H9 (cell line): ENCODE results near the gene TEKT4. TPM values are rescaled to one million over a fixed set of nuclear protein-coding genes. Genes with fewer than 3 reads are reported as not detected.
"Not testable (repeated sequence)": the region's sequence is repeated elsewhere in the genome, so short reads cannot be mapped to it uniquely, and the experiment has no call there.

Experiments used
- DNase-seq: peaks from one replicate; pipeline ENCODE4 v3.0.0-alpha.2; 2017
- H2AFZ ChIP-seq: one replicate; pipeline ENCODE4 v1.6.1; 2013; ENCODE audit warnings: mild to moderate bottlenecking, low read length, control low read depth, moderate library complexity
- H2AK5ac ChIP-seq: 2 replicates; pipeline ENCODE4 v1.6.1; 2013; ENCODE audit warnings: low read length, control low read depth, mixed read lengths; ENCODE audit not compliant: insufficient read length
- H2BK120ac ChIP-seq: one replicate; pipeline ENCODE4 v1.6.1; 2013; ENCODE audit warnings: low read depth, mild to moderate bottlenecking, low read length, control low read depth, inconsistent platforms; ENCODE audit not compliant: poor library complexity, severe bottlenecking
- H2BK12ac ChIP-seq: 2 replicates; pipeline ENCODE4 v1.6.1; 2013; ENCODE audit warnings: low read length, control low read depth, mixed read lengths, low read depth; ENCODE audit not compliant: insufficient read length
- H2BK15ac ChIP-seq: 2 replicates; pipeline ENCODE4 v1.6.1; 2013; ENCODE audit warnings: low read depth, low read length, control low read depth
- H2BK20ac ChIP-seq: one replicate; pipeline ENCODE4 v1.6.1; 2013; ENCODE audit warnings: low read depth, mild to moderate bottlenecking, low read length, control low read depth, inconsistent platforms; ENCODE audit not compliant: poor library complexity, severe bottlenecking
- H2BK5ac ChIP-seq: 2 replicates; pipeline ENCODE4 v1.6.1; 2013; ENCODE audit warnings: low read length, control low read depth, mixed read lengths; ENCODE audit not compliant: insufficient read length
- H3K14ac ChIP-seq: 2 replicates; pipeline ENCODE4 v1.6.1; 2013; ENCODE audit warnings: low read length, control low read depth; ENCODE audit not compliant: insufficient read depth
- H3K18ac ChIP-seq: 2 replicates; pipeline ENCODE4 v1.6.1; 2013; ENCODE audit warnings: low read depth, mild to moderate bottlenecking, mixed read lengths, low read length, control low read depth; ENCODE audit not compliant: insufficient read length
- H3K23ac ChIP-seq: 2 replicates; pipeline ENCODE4 v1.6.1; 2013; ENCODE audit warnings: low read length, control low read depth, mixed read lengths, low read depth; ENCODE audit not compliant: insufficient read length
- H3K23me2 ChIP-seq: 2 replicates; pipeline ENCODE4 v1.6.1; 2013; ENCODE audit warnings: low read depth, mild to moderate bottlenecking, mixed read lengths, low read length, control low read depth; ENCODE audit not compliant: insufficient read length, poor library complexity, severe bottlenecking
- H3K27ac ChIP-seq: 2 replicates; pipeline ENCODE4 v1.5.1; 2013; ENCODE audit warnings: low read length, control low read depth, mixed read lengths, low read depth; ENCODE audit not compliant: insufficient read length
- H3K27me3 ChIP-seq: 2 replicates; pipeline ENCODE4 v1.6.1; 2013; ENCODE audit warnings: low read length, control low read depth, inconsistent platforms; ENCODE audit not compliant: insufficient read depth
- H3K4ac ChIP-seq: 2 replicates; pipeline ENCODE4 v1.6.1; 2013; ENCODE audit warnings: low read depth, mild to moderate bottlenecking, control low read depth, inconsistent platforms, low read length, moderate library complexity
- H3K4me1 ChIP-seq: 2 replicates; pipeline ENCODE4 v1.6.1; 2013; ENCODE audit warnings: low read length, control low read depth, inconsistent platforms; ENCODE audit not compliant: insufficient read depth
- H3K4me2 ChIP-seq: 2 replicates; pipeline ENCODE4 v1.6.1; 2013; ENCODE audit warnings: low read length, control low read depth, mixed read lengths; ENCODE audit not compliant: insufficient read length, insufficient read depth
- H3K56ac ChIP-seq: 2 replicates; pipeline ENCODE4 v1.6.1; 2013; ENCODE audit warnings: low read depth, mild to moderate bottlenecking, mixed read lengths, low read length, control low read depth; ENCODE audit not compliant: insufficient read length
- H3K79me1 ChIP-seq: 2 replicates; pipeline ENCODE4 v1.6.1; 2013; ENCODE audit warnings: low read depth, mild to moderate bottlenecking, moderate library complexity, low read length, control low read depth, inconsistent platforms; ENCODE audit not compliant: insufficient read depth, poor library complexity, severe bottlenecking
- H3K79me2 ChIP-seq: 2 replicates; pipeline ENCODE4 v1.6.1; 2013; ENCODE audit warnings: low read length, control low read depth, inconsistent platforms; ENCODE audit not compliant: insufficient read depth
- H3K9ac ChIP-seq: 2 replicates; pipeline ENCODE4 v1.6.1; 2013; ENCODE audit warnings: low read length, control low read depth, mixed read lengths; ENCODE audit not compliant: insufficient read length; ENCODE audit errors: extremely low read depth
- H3K9me3 ChIP-seq: one replicate; pipeline ENCODE4 v1.6.1; 2013; ENCODE audit warnings: low read depth, low read length, inconsistent platforms; ENCODE audit not compliant: control insufficient read depth
- H3T11ph ChIP-seq: one replicate; pipeline ENCODE4 v1.6.1; 2013; ENCODE audit warnings: mild to moderate bottlenecking, low read length, control low read depth, inconsistent platforms
- H4K20me1 ChIP-seq: one replicate; pipeline ENCODE4 v1.6.1; 2013; ENCODE audit not compliant: control insufficient read depth, insufficient read length, insufficient read depth
- H4K5ac ChIP-seq: 2 replicates; pipeline ENCODE4 v1.6.1; 2013; ENCODE audit warnings: low read depth, mild to moderate bottlenecking, mixed read lengths, low read length, control low read depth; ENCODE audit not compliant: insufficient read length
- H4K8ac ChIP-seq: replicated peaks from 2 replicates; pipeline ENCODE4 v1.6.1; 2013; ENCODE audit warnings: low read length, control low read depth, mixed read lengths, low read depth; ENCODE audit not compliant: insufficient read length
- H4K91ac ChIP-seq: 2 replicates; pipeline ENCODE4 v1.6.1; 2013; ENCODE audit warnings: low read depth, mild to moderate bottlenecking, moderate library complexity, mixed read lengths, low read length, control low read depth; ENCODE audit not compliant: insufficient read length
- H3K27ac Mint-ChIP-seq, 3 experiments: 2 replicates in 2 of 3; 3 replicates in 1 of 3; pipeline ENCODE4 v1.8.0; 2020 to 2021; ENCODE audit warnings: mixed read lengths in 3 of 3, mild to moderate bottlenecking in 1 of 3, moderate library complexity in 1 of 3
- H3K27me3 Mint-ChIP-seq: 2 replicates; pipeline ENCODE4 v1.8.0; 2021; ENCODE audit warnings: low read depth, mild to moderate bottlenecking, moderate library complexity, mixed read lengths
- H3K36me3 Mint-ChIP-seq, 3 experiments: 2 replicates in 2 of 3; 3 replicates in 1 of 3; pipeline ENCODE4 v1.8.0; 2020 to 2021; ENCODE audit warnings: low read depth in 3 of 3, mixed read lengths in 3 of 3; ENCODE audit not compliant: insufficient read depth in 1 of 3
- H3K4me1 Mint-ChIP-seq, 2 experiments: 2 replicates each; pipeline ENCODE4 v1.8.0; 2020; ENCODE audit warnings: mixed read lengths in 2 of 2
- H3K4me3 Mint-ChIP-seq, 2 experiments: 2 replicates in 1 of 2; 3 replicates in 1 of 2; pipeline ENCODE4 v1.8.0; 2020 to 2021; ENCODE audit warnings: mild to moderate bottlenecking in 2 of 2, mixed read lengths in 2 of 2, moderate library complexity in 1 of 2
- H3K9me3 Mint-ChIP-seq, 2 experiments: 2 replicates in 1 of 2; 3 replicates in 1 of 2; pipeline ENCODE4 v1.8.0; 2020; ENCODE audit warnings: mild to moderate bottlenecking in 2 of 2, mixed read lengths in 2 of 2, moderate library complexity in 1 of 2
- WGBS: extraction: QIAGEN DNeasy Blood & Tissue Kit; methylation state at CpG from one replicate; pipeline ENCODE4 v1.1.7; 2013; ENCODE audit warnings: missing lambda C conversion rate, low lambda C conversion rate, mixed read lengths; ENCODE audit not compliant: insufficient read length; ENCODE audit errors: extremely low coverage; 5-methylcytosine and 5-hydroxymethylcytosine counted together
- total RNA-seq: library from RNA; stranded (reverse); gene quantifications from 2 replicates; pipeline ENCODE4 v1.2.1, GENCODE V29; 2021
- TF ChIP-seq, protein P1 (sequence below): fragments of 200-600 bp; sonication (generic); conservative IDR thresholded peaks from 3 replicates; pipeline ENCODE4 v1.8.0; 2021; ENCODE audit warnings: antibody characterized with exemption, mild to moderate bottlenecking

Gene TEKT4
- total RNA-seq, 1 experiment from 2014 or later: not detected

GRCh38 chr2:94890234-94890633 lies 19.0 kb downstream of the TEKT4 start:
- TF ChIP-seq, protein P1, sequence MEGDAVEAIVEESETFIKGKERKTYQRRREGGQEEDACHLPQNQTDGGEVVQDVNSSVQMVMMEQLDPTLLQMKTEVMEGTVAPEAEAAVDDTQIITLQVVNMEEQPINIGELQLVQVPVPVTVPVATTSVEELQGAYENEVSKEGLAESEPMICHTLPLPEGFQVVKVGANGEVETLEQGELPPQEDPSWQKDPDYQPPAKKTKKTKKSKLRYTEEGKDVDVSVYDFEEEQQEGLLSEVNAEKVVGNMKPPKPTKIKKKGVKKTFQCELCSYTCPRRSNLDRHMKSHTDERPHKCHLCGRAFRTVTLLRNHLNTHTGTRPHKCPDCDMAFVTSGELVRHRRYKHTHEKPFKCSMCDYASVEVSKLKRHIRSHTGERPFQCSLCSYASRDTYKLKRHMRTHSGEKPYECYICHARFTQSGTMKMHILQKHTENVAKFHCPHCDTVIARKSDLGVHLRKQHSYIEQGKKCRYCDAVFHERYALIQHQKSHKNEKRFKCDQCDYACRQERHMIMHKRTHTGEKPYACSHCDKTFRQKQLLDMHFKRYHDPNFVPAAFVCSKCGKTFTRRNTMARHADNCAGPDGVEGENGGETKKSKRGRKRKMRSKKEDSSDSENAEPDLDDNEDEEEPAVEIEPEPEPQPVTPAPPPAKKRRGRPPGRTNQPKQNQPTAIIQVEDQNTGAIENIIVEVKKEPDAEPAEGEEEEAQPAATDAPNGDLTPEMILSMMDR: no peak
- H4K5ac ChIP-seq: no peak overlapping the region
- no peak overlapping the region for H2BK15ac ChIP-seq
- H3T11ph ChIP-seq: no peak overlapping the region
- H3K4me1 Mint-ChIP-seq: peaks cover 21 to 41% of the 10 kb centered on the region in 2 experiments
- H3K27me3 ChIP-seq: no peaks in the 10 kb centered on the region
- H4K91ac ChIP-seq: no peak overlapping the region
- peaks cover 3% of the 10 kb centered on the region; the same call in 1 of the 2 replicates for H3K4me1 ChIP-seq
- H2BK120ac ChIP-seq: no peak overlapping the region
- no peak overlapping the region for H2BK12ac ChIP-seq
- H3K79me1 ChIP-seq: no peaks in the 10 kb centered on the region
- H3K79me2 ChIP-seq: no peaks in the 10 kb centered on the region
- H4K8ac ChIP-seq: no peak overlapping the region
- H2BK20ac ChIP-seq: no peak overlapping the region
- H2BK5ac ChIP-seq: no peak overlapping the region
- no CpG with 5 or more reads among the region's 4 CpGs for WGBS
- H3K27me3 Mint-ChIP-seq: peaks cover 25% of the 10 kb centered on the region
- DNase-seq: no peak
- H3K9me3 Mint-ChIP-seq: no peaks in the 10 kb centered on the region
- H3K14ac ChIP-seq: no peak overlapping the region
- peak overlapping the region in 1 of 2 experiments; percentile 14; a peak in 1 of 5 replicates for H3K4me3 Mint-ChIP-seq
- H4K20me1 ChIP-seq: no peaks in the 10 kb centered on the region
- no peak overlapping the region for H2AFZ ChIP-seq
- H3K4ac ChIP-seq: no peak overlapping the region
- no peaks in the 10 kb centered on the region for H3K23me2 ChIP-seq
- H3K18ac ChIP-seq: no peak overlapping the region
- no peak overlapping the region for H3K56ac ChIP-seq
- no peak overlapping the region for H3K27ac ChIP-seq
- no peak overlapping the region for H3K23ac ChIP-seq
- H2AK5ac ChIP-seq: no peak overlapping the region
- no peak overlapping the region for H3K4me2 ChIP-seq
- H3K9me3 ChIP-seq: no peaks in the 10 kb centered on the region
- 0 out of 7 replicates have a peak overlapping the region, but pooled peaks of 1 of the 3 experiments have one; percentile 47 for H3K27ac Mint-ChIP-seq
- no peaks in the 10 kb centered on the region for H3K36me3 Mint-ChIP-seq
- no peak overlapping the region for H3K9ac ChIP-seq

- H3K9ac ChIP-seq, H3K4me1 ChIP-seq, H3K79me1 ChIP-seq, H3K27me3 ChIP-seq, H4K5ac ChIP-seq, H3K23me2 ChIP-seq, H3K36me3 Mint-ChIP-seq, H3K4me3 Mint-ChIP-seq, H3T11ph ChIP-seq, H3K14ac ChIP-seq, DNase-seq, H2AK5ac ChIP-seq, H2BK20ac ChIP-seq, H3K9me3 Mint-ChIP-seq, H2BK5ac ChIP-seq, H3K27ac ChIP-seq, H3K23ac ChIP-seq, H3K27me3 Mint-ChIP-seq, H2BK15ac ChIP-seq, H3K18ac ChIP-seq, H2BK12ac ChIP-seq, H2BK120ac ChIP-seq, H3K9me3 ChIP-seq, H4K91ac ChIP-seq, H4K20me1 ChIP-seq, H3K56ac ChIP-seq, H4K8ac ChIP-seq, H2AFZ ChIP-seq, H3K79me2 ChIP-seq, H3K4ac ChIP-seq, H3K4me2 ChIP-seq: not testable (repeated sequence)
- Mint-ChIP-seq H3K4me1 (peaks cover 10 to 36% of the 10 kb centered on the region in 2 experiments), H3K27ac (peak overlapping the region in 1 of 3 experiments; percentile 85; a peak in 1 of 7 replicates)
- WGBS: no CpG with 5 or more reads among the region's 7 CpGs
Observed at GRCh38 chr2:94895273-94895672, 24.0 kb downstream of the TEKT4 start.
